ENCODE results near the gene NCOR1.
"Not testable (repeated sequence)": the region's sequence is repeated elsewhere in the genome, so short reads cannot be mapped to it uniquely, and the experiment has no call there.

The NCOR1 gene

DNA sequence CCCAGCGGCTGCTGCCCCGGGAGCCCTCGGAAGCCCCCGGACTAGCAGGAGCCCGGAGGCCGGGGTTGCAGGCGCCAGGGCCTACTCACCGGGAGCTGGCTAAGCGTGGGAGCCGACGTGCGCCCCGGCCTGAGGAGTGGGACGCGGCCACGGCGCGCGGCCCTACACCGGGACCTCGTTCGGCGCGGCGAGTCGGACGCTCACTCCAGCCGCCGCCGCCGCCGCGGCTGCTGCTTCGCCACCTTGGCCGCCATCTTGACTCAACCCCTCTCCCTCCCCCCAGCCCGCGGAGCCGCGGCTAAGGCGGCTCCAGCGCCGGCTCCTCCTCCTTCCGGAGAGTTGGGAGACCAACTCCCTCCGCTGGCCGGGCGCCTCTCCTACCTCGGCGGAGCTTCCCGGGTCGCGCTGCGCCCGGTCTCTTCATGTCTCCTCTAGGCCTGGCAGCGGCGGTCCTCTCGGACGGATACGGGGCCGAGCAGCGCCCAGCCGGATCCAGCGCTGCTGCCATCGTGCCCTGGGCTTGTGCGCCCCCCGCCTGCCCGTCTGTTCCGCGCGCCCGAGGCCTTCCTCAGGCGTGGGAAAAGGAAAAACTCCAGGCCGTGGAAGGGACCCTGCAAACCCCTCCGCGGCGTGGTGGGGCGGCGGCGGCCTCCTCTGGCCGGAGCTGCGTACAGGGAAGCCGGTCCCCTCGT lies at the start of gene NCOR1:
Gene NCOR1 (minus strand): TSS at position 262 of the 692 bp plus-strand sequence. CDS start 20,965 bp downstream, outside the sequence.
- peak; percentile 85 to 86 for DNase-seq (ENCODE audit: extremely low read depth in 1 of 2, low read depth in 1 of 2)

DNA sequence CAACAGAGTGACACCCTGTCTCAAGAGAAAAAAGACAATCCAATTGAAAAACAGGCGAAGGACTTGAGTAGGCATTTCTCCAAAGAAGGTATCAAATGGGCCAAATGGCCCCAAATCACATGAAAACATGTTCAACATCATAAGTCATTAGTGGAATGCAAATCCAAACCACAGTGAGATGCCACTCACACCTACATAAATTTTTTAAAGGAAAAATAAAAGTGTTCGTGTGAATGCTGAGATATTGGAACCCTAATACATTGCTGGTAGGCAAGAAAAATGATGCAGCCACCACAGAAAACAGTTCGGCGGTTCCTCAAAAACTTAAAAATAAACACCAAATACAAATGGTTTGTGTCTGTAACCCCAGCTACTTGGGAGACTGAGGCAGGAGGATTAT lies 46.9 kb upstream of the NCOR1 start:
- no peak for DNase-seq (ENCODE audit: extremely low read depth in 1 of 2, low read depth in 1 of 2)

DNA sequence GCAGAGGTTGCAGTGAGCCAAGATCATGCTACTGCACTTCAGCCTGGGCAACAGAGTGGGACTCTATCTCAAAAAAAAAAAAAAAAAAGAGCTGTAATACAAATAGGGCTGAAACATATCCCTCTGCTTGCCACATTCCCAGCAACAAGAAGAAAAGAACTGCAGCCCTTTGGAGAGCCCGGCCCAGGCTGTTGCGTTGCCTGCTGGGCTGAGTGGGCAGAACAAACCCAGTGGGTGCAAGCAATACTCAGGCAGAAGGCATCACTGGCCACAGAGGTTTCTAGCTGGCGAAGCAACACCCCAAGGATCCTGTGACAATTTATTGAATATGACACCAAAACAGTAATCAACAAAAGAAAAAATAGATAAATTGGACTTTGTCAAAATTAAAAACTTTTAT lies 45.7 kb upstream of the NCOR1 start:
- DNase-seq (ENCODE audit: extremely low read depth in 1 of 2, low read depth in 1 of 2): no peak

DNA sequence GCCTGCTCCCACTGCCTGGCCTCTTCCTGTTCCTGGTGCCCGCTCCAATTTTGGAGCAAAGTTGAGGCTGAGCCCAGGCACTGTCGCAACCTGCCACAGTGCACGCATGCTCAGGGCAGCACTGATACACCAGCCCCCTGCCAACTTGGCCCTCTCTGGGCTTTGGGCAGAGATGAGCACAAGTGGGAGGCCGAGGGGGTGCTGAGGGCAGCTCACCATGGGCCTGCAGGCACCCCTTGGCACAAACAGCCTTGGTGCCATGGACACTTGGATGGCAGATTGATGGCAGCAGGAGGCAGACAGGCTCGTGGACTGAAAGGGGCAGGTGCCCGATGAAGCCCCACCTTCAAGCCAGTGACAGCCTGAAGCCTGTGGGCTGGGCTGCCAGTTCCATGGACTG lies 44.6 kb upstream of the NCOR1 start:
- DNase-seq (ENCODE audit: extremely low read depth in 1 of 2, low read depth in 1 of 2): no peak

DNA sequence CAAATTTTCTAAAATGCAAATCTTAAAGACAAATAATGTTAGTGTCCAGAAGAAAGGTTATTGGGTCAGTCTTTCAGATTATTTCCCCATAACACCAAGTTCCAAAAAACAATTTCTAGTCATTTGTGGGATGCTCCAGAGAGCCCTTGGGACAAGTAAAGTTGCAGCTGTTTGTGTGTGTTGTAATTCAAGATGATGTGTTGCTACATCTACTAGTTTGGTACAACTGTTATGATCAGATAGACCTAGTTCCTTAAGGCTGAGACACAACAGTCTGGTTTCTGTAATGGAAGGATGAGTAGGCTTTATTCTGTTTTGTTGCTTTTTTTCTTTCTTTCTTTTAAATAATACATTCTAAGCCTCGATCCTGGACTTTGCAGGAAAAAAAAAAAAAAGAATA lies 43.6 kb upstream of the NCOR1 start:
- DNase-seq (ENCODE audit: extremely low read depth in 1 of 2, low read depth in 1 of 2): no peak

DNA sequence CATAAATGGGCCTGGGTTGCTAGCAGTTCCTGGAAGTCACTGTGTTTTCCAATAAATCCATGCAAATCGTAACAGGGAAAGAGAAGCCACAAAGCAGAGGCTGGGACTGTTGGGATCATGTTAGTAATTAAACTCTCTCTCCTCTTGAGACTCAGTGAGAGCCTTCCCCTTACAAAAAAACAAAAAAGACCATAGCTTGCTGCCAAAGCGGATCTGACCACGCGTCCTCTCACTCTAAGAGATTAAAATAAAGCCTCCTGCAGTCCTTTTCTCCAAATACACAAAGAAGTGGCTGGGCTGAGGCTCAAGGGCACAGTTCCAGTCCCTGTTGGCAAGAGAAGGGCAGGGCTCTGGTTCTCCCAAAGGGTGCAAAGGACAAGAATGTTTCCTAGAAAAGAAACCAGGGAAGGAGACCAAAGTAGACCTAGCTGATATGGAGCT lies 40.2 kb upstream of the NCOR1 start:
- no peak for DNase-seq (ENCODE audit: extremely low read depth in 1 of 2, low read depth in 1 of 2)

DNA sequence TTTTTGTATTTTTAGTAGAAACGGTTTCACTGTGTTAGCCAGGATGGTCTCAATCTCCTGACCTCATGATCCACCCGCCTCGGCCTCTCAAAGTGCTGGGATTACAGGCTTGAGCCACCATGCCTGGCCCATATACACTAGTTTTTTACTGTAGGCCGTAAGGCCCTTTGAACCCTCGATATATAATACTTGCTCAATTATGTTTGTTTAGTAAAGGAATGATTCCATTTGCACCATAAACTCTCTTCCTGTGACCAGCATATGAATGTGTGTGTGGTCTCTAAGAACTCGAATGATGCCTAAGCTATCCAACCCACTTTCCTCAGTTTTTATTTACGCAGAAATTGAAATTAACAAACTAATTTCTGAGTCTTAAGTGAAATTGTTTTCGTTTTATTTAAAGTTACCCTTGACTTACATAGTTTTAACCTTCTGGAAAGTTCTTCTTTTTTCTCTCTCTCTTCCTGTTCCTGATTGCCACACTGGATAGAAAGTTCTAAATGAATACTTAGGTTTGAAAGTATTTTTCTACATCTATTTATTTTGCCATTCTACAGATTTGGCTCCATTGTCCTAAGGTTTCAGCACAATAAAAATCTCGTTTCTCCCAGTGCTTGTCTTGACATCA lies 39.6 kb upstream of the NCOR1 start:
- DNase-seq (ENCODE audit: extremely low read depth in 1 of 2, low read depth in 1 of 2): no peak

DNA sequence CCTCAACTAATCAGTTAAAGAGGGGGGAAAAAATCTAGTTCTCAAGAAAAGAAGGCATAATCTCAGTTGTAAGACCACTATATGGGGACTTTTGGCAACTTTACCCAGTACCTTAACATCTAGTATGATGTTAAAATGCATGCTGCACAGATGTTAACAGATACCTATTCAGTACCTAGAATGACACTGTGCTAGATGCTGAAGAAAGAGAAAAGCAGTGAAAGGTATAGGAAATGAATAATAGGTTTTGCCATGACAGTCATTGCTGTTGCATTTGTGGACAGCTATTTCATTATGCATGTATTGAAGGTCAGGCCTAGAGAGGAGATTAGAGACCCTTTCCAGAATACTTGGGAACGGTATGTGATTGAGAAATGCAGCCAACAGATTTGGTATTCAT lies 36.2 kb upstream of the NCOR1 start:
- DNase-seq (ENCODE audit: extremely low read depth in 1 of 2, low read depth in 1 of 2): no peak

DNA sequence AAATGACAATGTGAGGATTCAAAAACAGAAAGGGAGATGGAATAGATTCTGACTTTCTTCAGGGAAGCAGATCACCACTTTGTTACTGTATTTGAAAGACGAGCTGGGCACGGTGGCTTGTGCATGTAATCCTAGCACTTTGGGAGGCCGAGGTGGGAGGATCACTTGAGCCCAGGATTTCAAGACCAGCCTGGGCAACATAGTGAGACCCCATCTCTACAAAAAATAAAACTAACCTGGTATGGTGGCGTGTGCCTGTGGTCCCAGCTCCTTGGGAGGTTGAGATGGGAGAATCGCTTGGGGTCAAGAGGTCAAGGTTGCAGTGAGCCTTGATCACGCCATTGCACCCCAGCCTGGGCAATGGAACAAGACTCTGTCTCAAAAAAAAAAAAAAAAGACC lies 35.7 kb upstream of the NCOR1 start:
- no peak for DNase-seq (ENCODE audit: extremely low read depth in 1 of 2, low read depth in 1 of 2)

DNA sequence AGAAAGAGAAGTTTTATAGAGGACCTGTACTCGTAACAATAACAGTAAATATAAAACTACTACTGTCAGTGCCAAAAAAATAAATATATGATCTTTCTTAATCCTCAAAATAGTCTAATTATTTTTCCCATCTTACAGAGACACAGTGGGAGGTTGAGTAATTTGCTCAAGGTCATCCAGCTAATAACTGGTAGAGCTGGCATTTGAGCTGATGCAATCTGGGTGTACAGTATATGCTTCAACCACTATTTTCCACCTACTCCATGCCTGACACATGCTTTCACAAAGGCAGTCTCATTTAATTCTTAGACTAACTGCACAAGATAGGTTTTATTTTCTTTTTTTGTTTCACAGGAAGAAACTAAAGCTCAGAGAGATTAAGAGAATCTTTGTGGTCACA lies 35.3 kb upstream of the NCOR1 start:
- DNase-seq (ENCODE audit: extremely low read depth in 1 of 2, low read depth in 1 of 2): no peak

DNA sequence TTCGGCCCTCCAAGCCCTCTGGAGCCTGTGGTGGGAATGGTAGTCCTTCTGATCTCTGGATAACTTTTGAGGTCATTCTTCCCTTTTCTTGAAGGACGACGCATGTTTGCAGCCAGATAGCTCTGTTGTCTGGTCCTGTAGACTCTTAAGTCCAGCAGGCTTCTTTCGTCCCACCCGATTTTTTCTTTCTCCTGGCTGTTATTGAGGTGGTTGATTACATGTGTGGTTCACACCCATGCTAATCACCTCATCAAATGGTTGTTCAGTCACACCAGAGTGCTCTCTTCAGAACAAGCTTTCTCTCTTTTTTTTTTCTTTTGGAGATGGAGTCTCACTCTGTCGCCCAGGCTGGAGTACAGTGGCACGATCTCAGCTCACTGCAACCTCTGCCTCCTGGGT lies 32.3 kb upstream of the NCOR1 start:
- DNase-seq (ENCODE audit: extremely low read depth in 1 of 2, low read depth in 1 of 2): no peak

DNA sequence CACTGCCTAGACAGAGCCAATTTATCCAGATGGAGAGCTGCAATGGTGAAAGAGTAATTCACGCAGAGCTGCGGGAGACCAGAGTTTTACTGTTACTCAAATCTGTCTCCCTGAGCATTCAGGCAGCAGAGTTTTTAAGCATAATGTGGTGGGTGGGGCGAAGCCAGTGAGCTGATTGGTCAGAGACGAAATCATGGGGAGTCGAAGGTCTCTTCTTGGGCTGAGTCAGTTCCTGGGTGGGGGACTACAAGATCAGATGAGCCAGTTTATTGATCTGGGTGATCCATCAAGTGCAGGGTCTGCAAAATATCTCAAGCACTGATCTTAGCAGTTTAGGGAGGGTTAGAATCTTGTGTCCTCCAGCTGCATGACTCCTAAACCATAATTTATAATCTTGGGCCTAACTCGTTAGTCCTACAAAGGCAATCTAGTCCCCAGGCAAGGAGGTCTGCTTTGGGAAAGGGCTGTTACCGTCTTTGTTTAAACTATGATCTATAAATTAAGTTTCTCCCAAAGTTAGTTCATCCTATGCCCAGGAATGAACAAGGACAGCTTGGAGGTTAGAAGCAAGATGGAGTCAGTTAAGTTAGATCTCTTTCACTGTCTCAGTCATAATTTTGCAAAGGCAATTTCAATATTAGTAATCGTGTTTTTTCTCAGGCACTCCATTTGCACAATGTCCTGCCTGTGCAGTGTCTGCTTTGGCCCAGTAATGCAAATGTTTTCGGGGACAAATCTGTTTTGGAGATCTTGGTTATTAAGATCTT lies 28.6 kb upstream of the NCOR1 start:
- peak in 1 of 2 donors; percentile 37 for DNase-seq (ENCODE audit: extremely low read depth in 1 of 2, low read depth in 1 of 2)

DNA sequence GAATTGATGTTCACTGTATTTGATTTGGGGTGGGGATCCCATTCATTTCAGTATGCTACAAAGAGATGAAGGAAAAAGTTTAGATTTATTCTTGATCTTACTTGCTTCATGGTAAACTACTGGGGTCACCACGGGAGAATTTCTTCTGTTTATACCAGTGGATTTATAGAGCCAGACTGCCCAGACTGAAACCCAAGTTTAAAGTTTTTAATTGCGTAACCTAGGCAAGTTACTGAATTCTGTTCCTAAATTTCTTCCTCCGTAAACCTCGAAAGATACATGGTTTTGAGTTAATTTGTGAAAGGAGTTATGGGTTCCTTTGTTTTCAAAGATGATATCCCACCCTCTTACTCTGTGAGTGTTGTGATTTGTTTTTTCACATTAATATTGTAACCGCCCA lies 28.1 kb upstream of the NCOR1 start:
- DNase-seq (ENCODE audit: extremely low read depth in 1 of 2, low read depth in 1 of 2): no peak

DNA sequence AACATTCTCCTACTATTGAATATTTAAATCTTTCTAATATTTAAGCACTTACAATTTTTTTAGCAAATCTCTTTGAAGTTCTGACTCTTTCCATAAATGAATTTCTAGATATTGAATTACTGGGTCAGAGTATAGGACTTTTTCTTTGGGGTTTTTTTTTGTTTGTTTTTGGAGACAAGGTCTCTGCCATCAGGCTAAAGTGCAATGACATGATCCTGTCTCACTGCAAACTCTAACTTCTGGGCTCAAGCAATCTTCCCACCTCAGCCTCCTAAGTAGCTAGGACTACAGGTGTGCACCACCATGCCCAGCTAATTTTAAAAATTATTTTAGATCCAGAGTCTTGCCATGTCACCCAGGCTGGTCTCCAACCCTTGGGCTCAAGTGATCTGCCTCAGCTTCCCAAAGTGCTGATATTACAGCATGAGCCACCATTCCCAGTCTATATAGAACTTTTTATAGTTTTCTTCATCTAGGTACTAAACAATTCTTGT lies 26.6 kb upstream of the NCOR1 start:
- no peak for DNase-seq (ENCODE audit: extremely low read depth in 1 of 2, low read depth in 1 of 2)

DNA sequence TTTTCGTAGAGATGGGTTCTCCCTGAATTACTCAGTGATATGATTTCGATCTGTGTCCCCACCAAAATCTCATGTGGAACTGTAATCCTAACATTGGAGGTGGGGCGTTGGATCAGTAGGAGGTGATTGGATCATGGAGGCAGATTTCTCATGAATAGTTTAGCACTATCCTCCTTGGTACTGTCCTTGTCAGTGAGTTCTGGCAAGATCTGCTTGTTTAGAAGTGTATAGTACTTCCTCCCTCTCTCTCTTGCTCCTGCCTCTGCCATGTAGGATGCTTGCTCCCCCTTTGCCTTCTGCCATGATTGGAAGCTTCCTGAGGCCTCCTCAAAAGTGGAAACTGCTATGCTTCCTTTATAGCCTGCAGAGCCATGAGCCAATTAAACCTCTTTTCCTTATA lies 24.6 kb upstream of the NCOR1 start:
- DNase-seq (ENCODE audit: extremely low read depth in 1 of 2, low read depth in 1 of 2): no peak

DNA sequence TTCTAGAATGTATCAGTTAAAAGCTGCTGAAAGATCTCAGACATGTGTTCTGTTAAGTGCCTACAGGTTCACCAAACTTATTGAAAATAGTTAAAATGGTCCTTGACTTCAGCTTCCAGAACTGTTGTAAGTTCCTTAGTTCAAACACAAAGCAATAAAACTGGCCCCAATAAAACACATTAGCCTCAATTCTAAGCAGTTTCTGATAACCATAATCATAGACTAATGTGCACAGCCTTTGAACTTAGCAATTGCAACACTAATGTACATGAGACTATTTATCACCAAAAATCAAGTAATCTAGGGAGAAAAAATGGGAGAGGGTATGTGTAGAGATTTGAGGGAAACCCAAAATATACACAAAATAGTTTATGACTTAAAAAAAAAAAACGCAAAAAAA lies 17.1 kb upstream of the NCOR1 start:
- no peak for DNase-seq (ENCODE audit: extremely low read depth in 1 of 2, low read depth in 1 of 2)

DNA sequence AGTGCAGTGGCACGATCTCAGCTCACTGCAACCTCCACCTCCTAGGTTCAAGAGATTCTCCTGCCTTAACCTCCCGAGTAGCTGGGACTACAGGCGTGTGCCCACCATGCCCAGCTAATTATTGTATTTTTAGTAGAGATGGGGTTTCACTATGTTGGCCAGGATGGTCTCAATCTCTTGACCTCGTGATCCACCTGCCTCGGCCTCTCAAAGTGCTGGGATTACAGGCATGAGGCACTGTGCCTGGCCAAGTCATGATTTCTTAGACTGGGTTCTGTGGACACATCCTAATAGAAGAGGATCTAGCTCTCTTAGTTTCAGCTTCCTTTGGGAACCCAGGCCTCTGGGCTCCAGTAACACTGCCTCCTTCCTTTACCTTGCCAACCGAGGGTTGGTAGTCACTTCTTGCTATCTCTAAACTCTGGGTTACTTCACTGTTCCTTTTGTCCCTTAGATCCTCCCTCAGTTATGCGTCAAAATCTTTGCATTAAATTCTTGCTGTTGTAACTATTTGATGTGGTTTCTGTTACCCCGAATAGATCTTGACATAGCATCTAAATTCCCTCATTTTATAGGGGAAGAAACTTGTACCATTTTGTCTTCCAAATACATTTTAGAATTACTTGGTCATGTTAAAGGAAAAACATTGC lies 14.7 kb upstream of the NCOR1 start:
- not testable (repeated sequence) for DNase-seq (ENCODE audit: extremely low read depth in 1 of 2, low read depth in 1 of 2)

DNA sequence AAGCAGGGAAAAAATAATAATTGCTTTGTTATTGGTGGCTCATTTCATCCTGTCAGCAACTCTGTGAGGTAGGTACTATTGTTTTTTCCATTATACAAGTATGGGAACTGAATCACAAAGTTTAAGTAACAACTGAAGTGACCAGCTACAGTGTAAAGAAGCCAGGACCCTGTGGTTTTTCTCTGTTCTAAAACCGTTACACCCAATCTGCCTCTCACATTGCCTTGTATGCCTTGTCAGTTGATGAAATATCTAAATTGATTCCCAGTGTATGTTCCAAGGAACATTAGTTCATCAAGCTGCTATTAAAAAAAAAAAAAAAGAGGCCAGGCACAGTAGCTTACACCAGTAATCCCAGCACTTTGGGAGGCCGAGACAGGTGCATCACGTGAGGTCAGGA lies 7.1 kb upstream of the NCOR1 start:
- no peak for DNase-seq (ENCODE audit: extremely low read depth in 1 of 2, low read depth in 1 of 2)

DNA sequence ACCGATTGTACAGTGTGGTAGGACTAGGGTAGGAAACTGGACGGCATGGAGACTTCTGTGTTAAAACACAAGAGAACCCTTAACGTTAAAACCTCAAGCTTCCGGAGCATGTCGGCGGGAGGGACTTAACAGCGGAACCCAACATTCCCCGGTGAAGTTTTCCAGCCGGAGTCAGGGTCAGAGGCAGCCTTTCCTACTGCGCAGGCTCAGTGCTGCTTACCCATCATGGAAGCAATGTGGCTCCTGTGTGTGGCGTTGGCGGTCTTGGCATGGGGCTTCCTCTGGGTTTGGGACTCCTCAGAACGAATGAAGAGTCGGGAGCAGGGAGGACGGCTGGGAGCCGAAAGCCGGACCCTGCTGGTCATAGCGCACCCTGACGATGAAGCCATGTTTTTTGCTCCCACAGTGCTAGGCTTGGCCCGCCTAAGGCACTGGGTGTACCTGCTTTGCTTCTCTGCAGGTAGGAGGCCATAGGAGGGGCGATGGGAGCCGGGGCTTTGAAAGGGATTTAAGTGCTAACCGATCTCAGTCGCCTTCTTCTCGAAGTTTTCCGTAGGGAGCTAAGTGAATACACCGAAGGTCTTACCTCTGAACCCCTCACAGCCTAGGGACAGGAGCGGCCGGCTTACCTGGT lies 1.8 kb upstream of the NCOR1 start, which contains the start of gene PIGL:
Gene PIGL (plus strand): TSS at position 209 of the 634 bp plus-strand sequence. CDS start 17 bp downstream, at position 226.
- DNase-seq (ENCODE audit: extremely low read depth in 1 of 2, low read depth in 1 of 2): peak; percentile 71 to 83

DNA sequence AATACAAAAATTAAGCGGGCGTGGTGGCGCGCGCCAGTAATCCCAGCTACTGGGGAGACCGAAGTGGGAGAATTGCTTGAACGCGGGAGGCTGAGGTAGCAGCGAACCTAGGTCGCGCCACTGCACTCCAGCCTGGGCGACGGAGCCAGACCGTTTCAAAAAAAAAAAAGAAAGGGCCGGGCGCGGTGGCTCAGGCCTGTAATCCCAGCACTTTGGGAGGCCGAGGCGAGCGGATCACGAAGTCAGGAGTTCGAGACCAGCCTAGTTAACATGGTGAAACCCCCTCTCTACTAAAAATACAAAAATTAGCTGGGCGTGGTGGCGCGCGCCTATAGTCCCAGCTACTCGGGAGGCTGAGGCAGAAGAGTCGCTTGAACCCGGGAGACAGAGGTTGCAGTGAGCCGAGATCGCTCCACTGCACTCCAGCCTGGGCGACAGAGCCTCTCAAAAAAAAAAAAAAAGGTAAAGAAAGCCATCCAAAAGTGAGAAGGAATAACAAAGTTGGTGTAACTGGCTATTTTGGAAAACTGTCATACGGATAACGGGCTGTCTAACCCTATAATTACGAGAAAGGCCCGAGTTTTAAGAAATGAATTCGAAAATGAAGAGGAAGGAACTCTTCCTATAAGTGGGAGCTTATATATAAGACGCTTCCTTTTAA lies 1.1 kb upstream of the NCOR1 start:
- not testable (repeated sequence) for DNase-seq (ENCODE audit: extremely low read depth in 1 of 2, low read depth in 1 of 2)

Measured in stimulated activated CD8-positive, alpha-beta memory T cell treated with anti-CD3 and anti-CD28 coated beads, Interleukin-7, amount 100 ng/mL, for 48 hours (primary cell).